ENCODE results near the gene NUDT13.

- TF ChIP-seq CTCF (IDR thresholded peaks at IDR 0.05) (no peak), POLR2A (IDR thresholded peaks at IDR 0.05) (no peak)
Measured at GRCh38 chr10:73131913-73132686, 21.8 kb downstream of the NUDT13 start.

Measured in testis (tissue), 2 donors.